IPS DF 6.9 (cell line): ENCODE measurements around the gene ARHGAP40.

Experiments
- DNase-seq: peaks from one replicate; pipeline ENCODE4 v3.0.0-alpha.2; 2013; ENCODE audit warnings: low read depth, low spot score
- H3K27ac ChIP-seq: one replicate; pipeline ENCODE4 v1.5.1; 2013; ENCODE audit warnings: low read length, control low read depth
- H3K27me3 ChIP-seq: 2 replicates; pipeline ENCODE4 v1.6.1; 2013; ENCODE audit warnings: mild to moderate bottlenecking, low read length; ENCODE audit not compliant: control insufficient read depth, insufficient read depth
- H3K36me3 ChIP-seq: 2 replicates; pipeline ENCODE4 v1.6.1; 2013; ENCODE audit warnings: low read length; ENCODE audit not compliant: control insufficient read depth, insufficient read depth
- H3K4me1 ChIP-seq: 2 replicates; pipeline ENCODE4 v1.6.1; 2013; ENCODE audit warnings: low read length; ENCODE audit not compliant: control insufficient read depth, insufficient read depth
- H3K4me3 ChIP-seq: 2 replicates; pipeline ENCODE4 v1.5.1; 2013; ENCODE audit warnings: mild to moderate bottlenecking, low read length
- H3K9me3 ChIP-seq: 2 replicates; pipeline ENCODE4 v1.6.1; 2013; ENCODE audit warnings: low read length, inconsistent platforms; ENCODE audit not compliant: control insufficient read depth, insufficient read depth
- WGBS: extraction: QIAGEN DNeasy Blood & Tissue Kit; methylation state at CpG from one replicate; pipeline ENCODE4 v1.1.7; 2013; ENCODE audit warnings: mixed read lengths, missing lambda C conversion rate; ENCODE audit not compliant: insufficient read length, insufficient coverage; 5-methylcytosine and 5-hydroxymethylcytosine counted together

The ARHGAP40 gene

GRCh38 chr20:38601216-38602184 lies at the start of gene ARHGAP40:
Gene ARHGAP40 (plus strand): TSS chr20:38601809.
- H3K27ac ChIP-seq = no peak within 1 kb of the TSS
- peak within 1 kb of the TSS; percentile 34; the same call in 1 of the 2 replicates for H3K4me3 ChIP-seq
- WGBS = no CpG with 5 or more reads among the region's 42 CpGs

GRCh38 chr20:38554986-38555385 lies 46.6 kb upstream of the ARHGAP40 start:
- DNase-seq = no peak
- no peak overlapping the region for H3K4me3 ChIP-seq
- WGBS = 100% methylated on average over 1 of the region's 2 CpGs
- no peaks in the 10 kb centered on the region for H3K4me1 ChIP-seq
- H3K36me3 ChIP-seq = peaks cover 6% of the 10 kb centered on the region; the same call in 1 of the 2 replicates
- H3K27me3 ChIP-seq = no peaks in the 10 kb centered on the region
- no peaks in the 10 kb centered on the region for H3K9me3 ChIP-seq
- H3K27ac ChIP-seq = no peak overlapping the region

More at GRCh38 chr20:38601216-38602184, at the start of gene ARHGAP40:
- H3K27me3 ChIP-seq = no peaks in the 10 kb centered on the region
- DNase-seq = no peak
- H3K4me1 ChIP-seq = peaks cover 2% of the 10 kb centered on the region; the same call in 1 of the 2 replicates
- no peaks in the 10 kb centered on the region for H3K36me3 ChIP-seq
- no peaks in the 10 kb centered on the region for H3K9me3 ChIP-seq

- H3K4me3 ChIP-seq = no peak overlapping the region
- no peaks in the 10 kb centered on the region for H3K9me3 ChIP-seq
- H3K36me3 ChIP-seq = peaks cover 6% of the 10 kb centered on the region; the same call in 1 of the 2 replicates
- no peak overlapping the region for H3K27ac ChIP-seq
- H3K27me3 ChIP-seq = no peaks in the 10 kb centered on the region
- no peaks in the 10 kb centered on the region for H3K4me1 ChIP-seq
- DNase-seq = no peak
Measured at GRCh38 chr20:38555395-38555794, 46.2 kb upstream of the ARHGAP40 start.

GRCh38 chr20:38557174-38557573 lies 44.4 kb upstream of the ARHGAP40 start:
- no peak for DNase-seq
- WGBS = no CpG with 5 or more reads among the region's 2 CpGs
- no peak overlapping the region for H3K27ac ChIP-seq
- H3K4me1 ChIP-seq = no peaks in the 10 kb centered on the region
- H3K9me3 ChIP-seq = no peaks in the 10 kb centered on the region
- H3K36me3 ChIP-seq = no peaks in the 10 kb centered on the region; the same call in 1 of the 2 replicates
- H3K27me3 ChIP-seq = no peaks in the 10 kb centered on the region
- H3K4me3 ChIP-seq = no peak overlapping the region

GRCh38 chr20:38558596-38559360 lies 42.8 kb upstream of the ARHGAP40 start:
- H3K4me3 ChIP-seq = no peak overlapping the region
- no peaks in the 10 kb centered on the region for H3K27me3 ChIP-seq
- H3K27ac ChIP-seq = no peak overlapping the region
- no peaks in the 10 kb centered on the region for H3K36me3 ChIP-seq
- H3K4me1 ChIP-seq = no peaks in the 10 kb centered on the region
- no CpG with 5 or more reads among the region's 3 CpGs for WGBS
- no peaks in the 10 kb centered on the region for H3K9me3 ChIP-seq
- no peak for DNase-seq

- DNase-seq = no peak
- Histone ChIP-seq H3K4me3 (no peak overlapping the region), H3K9me3 (no peaks in the 10 kb centered on the region), H3K4me1 (no peaks in the 10 kb centered on the region), H3K27ac (no peak overlapping the region), H3K36me3 (no peaks in the 10 kb centered on the region), H3K27me3 (peaks cover 2% of the 10 kb centered on the region; the same call in 1 of the 2 replicates)
- 100% methylated on average over 1 of the region's 3 CpGs for WGBS
Measured at GRCh38 chr20:38559764-38560163, 41.8 kb upstream of the ARHGAP40 start.

- no peaks in the 10 kb centered on the region for H3K36me3 ChIP-seq
- no peaks in the 10 kb centered on the region for H3K4me1 ChIP-seq
- peaks cover 2% of the 10 kb centered on the region; the same call in 1 of the 2 replicates for H3K27me3 ChIP-seq
- no peak for DNase-seq
- H3K9me3 ChIP-seq = no peaks in the 10 kb centered on the region
- no peak overlapping the region for H3K27ac ChIP-seq
- WGBS = no CpG with 5 or more reads among the region's 6 CpGs
- H3K4me3 ChIP-seq = no peak overlapping the region
Measured at GRCh38 chr20:38563802-38564431, 37.7 kb upstream of the ARHGAP40 start.

- Histone ChIP-seq H3K27ac (no peak overlapping the region), H3K4me1 (no peaks in the 10 kb centered on the region), H3K36me3 (no peaks in the 10 kb centered on the region), H3K9me3 (no peaks in the 10 kb centered on the region), H3K4me3 (no peak overlapping the region), H3K27me3 (peaks cover 2% of the 10 kb centered on the region; the same call in 1 of the 2 replicates)
- no peak for DNase-seq
- WGBS = no CpG with 5 or more reads among the region's 1 CpG
Measured at GRCh38 chr20:38564680-38565079, 36.9 kb upstream of the ARHGAP40 start.

- Histone ChIP-seq H3K27ac (no peak overlapping the region), H3K27me3 (peaks cover 2% of the 10 kb centered on the region; the same call in 1 of the 2 replicates), H3K9me3 (no peaks in the 10 kb centered on the region), H3K4me3 (no peak overlapping the region), H3K36me3 (no peaks in the 10 kb centered on the region), H3K4me1 (no peaks in the 10 kb centered on the region)
- no CpG with 5 or more reads among the region's 6 CpGs for WGBS
- DNase-seq = no peak
Measured at GRCh38 chr20:38566036-38566598, 35.5 kb upstream of the ARHGAP40 start.
